Neural progenitor cell (in vitro differentiated cells): ENCODE results near the gene PAXIP1.

Experiments
- EZH2 ChIP-seq: fragments of 200-600 bp; sonication (generic); IDR thresholded peaks from 2 replicates; pipeline ENCODE4 v1.6.1; 2017; ENCODE audit warnings: antibody characterized with exemption, mild to moderate bottlenecking, moderate library complexity
- EZH2phosphoT487 ChIP-seq: fragments of 200-600 bp; sonication (generic); IDR thresholded peaks from 2 replicates; pipeline ENCODE4 v1.6.1; 2017; ENCODE audit warnings: antibody characterized with exemption
- TF ChIP-seq, protein P1 (sequence below): fragments of 200-600 bp; sonication (generic); IDR thresholded peaks from 2 replicates; pipeline ENCODE4 v1.5.1; 2017; ENCODE audit warnings: antibody characterized with exemption, mild to moderate bottlenecking

DNA sequence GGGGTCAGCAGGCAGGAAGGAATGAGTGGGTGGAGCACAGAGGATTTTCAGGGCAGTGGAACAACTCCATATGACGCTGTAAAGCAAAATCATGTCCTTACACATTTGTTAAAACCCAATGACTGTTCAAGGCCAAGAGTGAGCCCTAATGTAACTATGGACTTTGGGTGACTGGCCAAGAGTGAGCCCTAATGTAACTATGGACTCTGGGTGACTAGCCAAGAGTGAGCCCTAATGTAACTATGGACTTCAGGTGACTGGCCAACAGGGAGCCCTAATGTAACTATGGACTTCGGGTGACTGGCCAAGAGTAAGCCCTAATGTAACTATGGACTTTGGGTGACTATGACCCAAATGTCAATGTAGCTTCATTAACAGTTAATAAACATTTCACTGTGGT lies 52.0 kb downstream of the PAXIP1 start:
- TF ChIP-seq EZH2 (no peak), EZH2phosphoT487 (no peak)
- TF ChIP-seq, protein P1, sequence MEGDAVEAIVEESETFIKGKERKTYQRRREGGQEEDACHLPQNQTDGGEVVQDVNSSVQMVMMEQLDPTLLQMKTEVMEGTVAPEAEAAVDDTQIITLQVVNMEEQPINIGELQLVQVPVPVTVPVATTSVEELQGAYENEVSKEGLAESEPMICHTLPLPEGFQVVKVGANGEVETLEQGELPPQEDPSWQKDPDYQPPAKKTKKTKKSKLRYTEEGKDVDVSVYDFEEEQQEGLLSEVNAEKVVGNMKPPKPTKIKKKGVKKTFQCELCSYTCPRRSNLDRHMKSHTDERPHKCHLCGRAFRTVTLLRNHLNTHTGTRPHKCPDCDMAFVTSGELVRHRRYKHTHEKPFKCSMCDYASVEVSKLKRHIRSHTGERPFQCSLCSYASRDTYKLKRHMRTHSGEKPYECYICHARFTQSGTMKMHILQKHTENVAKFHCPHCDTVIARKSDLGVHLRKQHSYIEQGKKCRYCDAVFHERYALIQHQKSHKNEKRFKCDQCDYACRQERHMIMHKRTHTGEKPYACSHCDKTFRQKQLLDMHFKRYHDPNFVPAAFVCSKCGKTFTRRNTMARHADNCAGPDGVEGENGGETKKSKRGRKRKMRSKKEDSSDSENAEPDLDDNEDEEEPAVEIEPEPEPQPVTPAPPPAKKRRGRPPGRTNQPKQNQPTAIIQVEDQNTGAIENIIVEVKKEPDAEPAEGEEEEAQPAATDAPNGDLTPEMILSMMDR: no peak
